PC-9 (cell line): ENCODE data around the gene RFC4. TPM values are rescaled to one million over a fixed set of nuclear protein-coding genes. Genes with fewer than 3 reads are reported as not detected.
A peak's percentile ranks its signal among the peaks of the same experiment; 100 is the strongest.
"Not testable (repeated sequence)": the region's sequence is repeated elsewhere in the genome, so short reads cannot be mapped to it uniquely, and the experiment has no call there.

Source experiments
- BruUV-seq: library from RNA; stranded (reverse); fragments of 400-500 nt; replicated peaks from 2 replicates; lab custom pipeline; 2021; lab: Mats Ljungman, UMichigan
- CTCF ChIA-PET: fragments of 300-600 bp; sonication (Branson Sonifier 250); formaldehyde crosslinking; loops from one replicate; lab custom pipeline; 2022; ENCODE audit warnings: antibody characterized with exemption; lab: Charles Lee
- POLR2A ChIA-PET: fragments of 300-600 bp; sonication (Branson Sonifier 250); formaldehyde crosslinking; loops from one replicate; lab custom pipeline; 2022; ENCODE audit warnings: antibody characterized with exemption; ENCODE audit not compliant: unreplicated experiment; lab: Charles Lee
- DNase-seq, 2 experiments: peaks; one replicate each; pipeline versions ENCODE4 v3.0.0 to v3.0.0-alpha.2; 2015 to 2022; ENCODE audit warnings: mixed read lengths in 1 of 2
- H2AFZ ChIP-seq: fragments of 200-600 bp; sonication (generic); 2 replicates; pipeline ENCODE4 v1.8.1; 2017; ENCODE audit warnings: antibody characterized with exemption
- H3F3A ChIP-seq: fragments of 200-600 bp; sonication (generic); 2 replicates; pipeline ENCODE4 v1.8.1; 2017; ENCODE audit warnings: antibody characterized with exemption, mild to moderate bottlenecking, low read depth; ENCODE audit not compliant: insufficient read depth
- H3K27ac ChIP-seq: fragments of 200-600 bp; sonication (generic); 2 replicates; pipeline ENCODE4 v1.6.1; 2016; ENCODE audit warnings: mixed run types
- H3K27me3 ChIP-seq: fragments of 200-600 bp; sonication (generic); 2 replicates; pipeline ENCODE4 v1.6.1; 2016; ENCODE audit warnings: low read depth, mixed run types; ENCODE audit not compliant: insufficient read depth
- H3K36me3 ChIP-seq: fragments of 200-600 bp; sonication (generic); 2 replicates; pipeline ENCODE4 v1.6.1; 2016; ENCODE audit warnings: low read depth, mixed run types
- H3K4me1 ChIP-seq: fragments of 200-600 bp; sonication (generic); replicated peaks from 2 replicates; pipeline ENCODE4 v1.6.1; 2016; ENCODE audit warnings: mixed run types; ENCODE audit not compliant: insufficient read depth
- H3K4me2 ChIP-seq: fragments of 200-600 bp; sonication (generic); 2 replicates; pipeline ENCODE4 v1.6.1; 2017; ENCODE audit warnings: mixed run types
- H3K4me3 ChIP-seq: fragments of 200-600 bp; sonication (generic); 2 replicates; pipeline ENCODE4 v1.6.1; 2016; ENCODE audit warnings: mixed run types
- H3K79me2 ChIP-seq: fragments of 200-600 bp; sonication (generic); 2 replicates; pipeline ENCODE4 v1.6.1; 2017; ENCODE audit warnings: low read depth, mixed run types
- H3K9me2 ChIP-seq: fragments of 200-600 bp; sonication (generic); 2 replicates; pipeline ENCODE4 v1.8.1; 2017; ENCODE audit warnings: mild to moderate bottlenecking; ENCODE audit not compliant: insufficient read depth
- H3K9me3 ChIP-seq: fragments of 200-600 bp; sonication (generic); 2 replicates; pipeline ENCODE4 v1.8.1; 2016; ENCODE audit warnings: low read depth; ENCODE audit not compliant: insufficient read depth
- H4K20me1 ChIP-seq: fragments of 200-600 bp; sonication (generic); 2 replicates; pipeline ENCODE4 v1.8.1; 2017; ENCODE audit not compliant: insufficient read depth
- CTCF ChIP-seq: fragments of 200-600 bp; sonication (generic); conservative IDR thresholded peaks from 2 replicates; pipeline ENCODE4 v1.6.1; 2017; ENCODE audit warnings: mixed run types, antibody characterized with exemption, mild to moderate bottlenecking, moderate library complexity
- EZH2 ChIP-seq: fragments of 200-600 bp; sonication (generic); IDR thresholded peaks from 2 replicates; pipeline ENCODE4 v1.8.0; 2017; ENCODE audit warnings: antibody characterized with exemption, low read depth
- intact Hi-C: fragments of 100-400 bp; cut with micrococcal nuclease; formaldehyde crosslinking; loops from one replicate; pipeline ENCODE4 v1.10.0; 2022; ENCODE audit not compliant: unreplicated experiment
- total RNA-seq: library from RNA; stranded (reverse); gene quantifications from 2 replicates; pipeline ENCODE4 v1.2.3, GENCODE V29; 2021

RFC4 gene
- total RNA-seq, 1 experiment from 2014 or later = 94.5 TPM

- no peaks in the 10 kb centered on the region for H3K9me3 ChIP-seq
- peaks cover 10% of the 10 kb centered on the region for H3K79me2 ChIP-seq
- H3K36me3 ChIP-seq = no peaks in the 10 kb centered on the region
- DNase-seq = no peak
- TF ChIP-seq CTCF = no peak
- TF ChIP-seq EZH2 = no peak
- H3K4me1 ChIP-seq = peaks cover 9% of the 10 kb centered on the region
- no peak overlapping the region for H3K4me2 ChIP-seq
- intact Hi-C loops = loop anchor here (5.0 kb wide), 3 partner anchors 256 to 881 kb away; partner anchors contain the start of gene TBCCD1
- no peaks in the 10 kb centered on the region for H4K20me1 ChIP-seq
- H3K9me2 ChIP-seq = no peaks in the 10 kb centered on the region
- ChIA-PET CTCF (interaction anchor here (0.7 kb wide), 1 partner anchor 203 kb away, joined by 3 read pairs; no protein-coding TSS in a partner anchor), POLR2A (no interaction called here)
- no peak overlapping the region for H3K27ac ChIP-seq
- H2AFZ ChIP-seq = no peak overlapping the region
- no peak overlapping the region for H3K4me3 ChIP-seq
- H3K27me3 ChIP-seq = peaks cover 6% of the 10 kb centered on the region; the same call in 1 of the 2 replicates
- BruUV-seq = no TSS peak
- peaks cover 10% of the 10 kb centered on the region; the same call in 1 of the 2 replicates for H3F3A ChIP-seq
Measured at GRCh38 chr3:186823386-186823785, 17.1 kb upstream of the RFC4 start.

- H2AFZ ChIP-seq, H3K9me3 ChIP-seq, H3K36me3 ChIP-seq, H3K4me1 ChIP-seq, H3K27ac ChIP-seq, H3K9me2 ChIP-seq, H3K4me3 ChIP-seq, H3K4me2 ChIP-seq, H3F3A ChIP-seq, DNase-seq, H4K20me1 ChIP-seq, H3K27me3 ChIP-seq, BruUV-seq: not testable (repeated sequence)
- H3K79me2 ChIP-seq = peaks cover 10% of the 10 kb centered on the region
- ChIA-PET POLR2A (interaction anchor here (0.6 kb wide), 1 partner anchor 63 kb away, joined by 4 read pairs; no protein-coding TSS in a partner anchor), CTCF (interaction anchor here (1.1 to 2.5 kb wide), 4 partner anchors 14 to 545 kb away, joined by 3 to 16 read pairs (median 4); no protein-coding TSS in a partner anchor)
- intact Hi-C loops = loop anchor here (5.0 kb wide), 3 partner anchors 255 to 880 kb away; partner anchors contain the start of gene TBCCD1
Measured at GRCh38 chr3:186822388-186822759, 16.1 kb upstream of the RFC4 start.

- H3K4me2 ChIP-seq = no peak overlapping the region
- H4K20me1 ChIP-seq = no peaks in the 10 kb centered on the region
- POLR2A ChIA-PET = interaction anchor here (0.6 kb wide), 1 partner anchor 62 kb away, joined by 4 read pairs; no protein-coding TSS in a partner anchor
Measured at GRCh38 chr3:186821429-186822387, 15.4 kb upstream of the RFC4 start.

More at GRCh38 chr3:186821429-186822387, 15.4 kb upstream of the RFC4 start:
- Histone ChIP-seq H3K36me3 (no peaks in the 10 kb centered on the region), H3K4me1 (peaks cover 9% of the 10 kb centered on the region), H3K79me2 (peaks cover 10% of the 10 kb centered on the region), H3K9me2 (no peaks in the 10 kb centered on the region), H3K27me3 (no peaks in the 10 kb centered on the region), H3K27ac (no peak overlapping the region), H3K9me3 (no peaks in the 10 kb centered on the region), H2AFZ (no peak overlapping the region), H3K4me3 (no peak overlapping the region), H3F3A (peaks cover 10% of the 10 kb centered on the region; the same call in 1 of the 2 replicates)
- BruUV-seq = no TSS peak
- CTCF ChIA-PET = interaction anchor here (0.6 to 2.5 kb wide), 7 partner anchors 14 to 544 kb away, joined by 3 to 16 read pairs (median 4); no protein-coding TSS in a partner anchor
- intact Hi-C loops = loop anchor here (1.0 to 5.0 kb wide), 6 partner anchors 206 to 879 kb away; partner anchors contain the start of gene TBCCD1
- DNase-seq = no peak
- peak; percentile 92 for TF ChIP-seq CTCF
- TF ChIP-seq EZH2 = no peak
